DOHH2 (cell line): ENCODE results near the gene CALHM6.

ENCODE experiments used
- H3F3A ChIP-seq: fragments of 200-600 bp; sonication (generic), shearing (Covaris generic); 2 replicates; pipeline ENCODE4 v1.6.0; 2016; ENCODE audit warnings: antibody characterized with exemption, mild to moderate bottlenecking; ENCODE audit not compliant: control insufficient read depth, insufficient read depth
- H3K27ac ChIP-seq: fragments of 200-600 bp; sonication (generic); 2 replicates; pipeline ENCODE4 v1.5.1; 2014; ENCODE audit warnings: low read depth, mild to moderate bottlenecking, low read length, moderate library complexity
- H3K27me3 ChIP-seq: fragments of 200-600 bp; sonication (generic); 2 replicates; pipeline ENCODE4 v1.6.1; 2014; ENCODE audit warnings: mild to moderate bottlenecking, low read length, mixed read lengths; ENCODE audit not compliant: control insufficient read depth
- H3K36me3 ChIP-seq: fragments of 200-600 bp; sonication (generic); 2 replicates; pipeline ENCODE4 v1.6.1; 2014; ENCODE audit warnings: mild to moderate bottlenecking, low read length, moderate library complexity, mixed read lengths; ENCODE audit not compliant: control insufficient read depth
- H3K4me1 ChIP-seq: fragments of 200-600 bp; sonication (generic); 2 replicates; pipeline ENCODE4 v1.6.1; 2014; ENCODE audit warnings: mild to moderate bottlenecking, low read length, mixed read lengths; ENCODE audit not compliant: control insufficient read depth
- H3K4me2 ChIP-seq: fragments of 200-600 bp; sonication (generic); 2 replicates; pipeline ENCODE4 v1.6.0; 2014; ENCODE audit warnings: mild to moderate bottlenecking, low read length, moderate library complexity
- H3K4me3 ChIP-seq: fragments of 200-600 bp; sonication (generic); 2 replicates; pipeline ENCODE4 v1.5.1; 2014; ENCODE audit warnings: mild to moderate bottlenecking, low read length, mixed read lengths
- H3K79me2 ChIP-seq: fragments of 200-600 bp; sonication (generic); 2 replicates; pipeline ENCODE4 v1.6.1; 2014; ENCODE audit warnings: mild to moderate bottlenecking, low read length, mixed read lengths; ENCODE audit not compliant: control insufficient read depth
- H3K9me2 ChIP-seq: fragments of 200-600 bp; sonication (generic); replicated peaks from 2 replicates; pipeline ENCODE4 v1.6.1; 2014; ENCODE audit warnings: mild to moderate bottlenecking, low read length, mixed read lengths; ENCODE audit not compliant: control insufficient read depth
- H3K9me3 ChIP-seq: fragments of 200-600 bp; sonication (generic); 2 replicates; pipeline ENCODE4 v1.6.1; 2014; ENCODE audit warnings: antibody characterized with exemption, low read length, mixed read lengths; ENCODE audit not compliant: control insufficient read depth, insufficient read depth
- H4K20me1 ChIP-seq: fragments of 200-600 bp; sonication (generic); 2 replicates; pipeline ENCODE4 v1.6.0; 2014; ENCODE audit warnings: low read depth, mild to moderate bottlenecking, antibody characterized with exemption, low read length, moderate library complexity; ENCODE audit not compliant: control insufficient read depth, insufficient read depth
- CTCF ChIP-seq: fragments of 200-600 bp; sonication (generic); IDR thresholded peaks from one replicate; pipeline ENCODE4 v1.5.1; 2014; ENCODE audit warnings: antibody characterized with exemption, mild to moderate bottlenecking, low read depth, low read length; ENCODE audit not compliant: poor library complexity, severe bottlenecking
- EZH2phosphoT487 ChIP-seq: fragments of 200-600 bp; sonication (generic); IDR thresholded peaks from 2 replicates; pipeline ENCODE4 v1.6.1; 2017; ENCODE audit warnings: borderline replicate concordance, mild to moderate bottlenecking, antibody characterized with exemption, low read length, moderate library complexity, mixed read lengths

Gene CALHM6

DNA sequence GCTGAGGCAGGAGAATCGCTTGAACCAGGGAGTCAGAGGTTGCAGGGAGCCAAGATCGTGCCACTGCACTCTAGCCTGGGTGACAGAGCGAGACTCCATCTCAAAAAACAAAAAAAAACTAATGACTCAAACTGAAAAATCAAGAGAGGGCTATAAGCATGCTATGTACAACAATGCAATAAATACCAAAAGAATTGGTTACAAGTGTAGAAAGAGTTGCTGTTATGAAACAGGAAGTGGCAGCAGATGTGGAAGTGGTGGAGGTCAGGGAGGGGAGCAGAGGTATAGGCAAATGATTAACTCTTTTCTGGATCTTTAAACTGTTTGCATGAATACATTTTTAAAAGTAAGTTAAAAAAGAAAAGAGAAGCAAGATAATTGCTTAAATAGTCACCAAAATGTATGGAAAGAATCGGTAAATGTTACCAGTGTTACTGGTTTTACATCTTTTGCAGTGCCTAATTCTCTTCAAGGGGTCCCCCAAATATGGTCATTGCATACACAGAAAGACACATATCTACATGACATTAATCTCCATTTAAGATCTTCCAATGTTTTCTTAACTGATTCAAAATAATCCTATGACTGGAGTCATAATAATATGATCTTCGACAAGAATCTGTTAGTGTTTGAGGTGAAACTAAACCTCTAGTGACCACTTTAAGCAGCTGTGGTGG, 15.0 kb downstream of the CALHM6 start:
- H3K27ac ChIP-seq: peak overlapping the region; percentile 4; the same call in 1 of the 2 replicates
- H3K27me3 ChIP-seq: peaks cover 6% of the 10 kb centered on the region
- H3K36me3 ChIP-seq: no peaks in the 10 kb centered on the region
- no peaks in the 10 kb centered on the region for H4K20me1 ChIP-seq
- H3K9me2 ChIP-seq: no peaks in the 10 kb centered on the region
- peak overlapping the region; percentile 58 for H3K4me3 ChIP-seq
- H3K9me3 ChIP-seq: no peaks in the 10 kb centered on the region
- TF ChIP-seq EZH2phosphoT487 (no peak), CTCF (no peak)
- H3F3A ChIP-seq: 0 out of 2 replicates have a peak, but pooled peaks cover 5% of the 10 kb centered on the region
- H3K4me2 ChIP-seq: peak overlapping the region; percentile 59
- H3K79me2 ChIP-seq: no peaks in the 10 kb centered on the region
- peaks cover 24% of the 10 kb centered on the region for H3K4me1 ChIP-seq

DNA sequence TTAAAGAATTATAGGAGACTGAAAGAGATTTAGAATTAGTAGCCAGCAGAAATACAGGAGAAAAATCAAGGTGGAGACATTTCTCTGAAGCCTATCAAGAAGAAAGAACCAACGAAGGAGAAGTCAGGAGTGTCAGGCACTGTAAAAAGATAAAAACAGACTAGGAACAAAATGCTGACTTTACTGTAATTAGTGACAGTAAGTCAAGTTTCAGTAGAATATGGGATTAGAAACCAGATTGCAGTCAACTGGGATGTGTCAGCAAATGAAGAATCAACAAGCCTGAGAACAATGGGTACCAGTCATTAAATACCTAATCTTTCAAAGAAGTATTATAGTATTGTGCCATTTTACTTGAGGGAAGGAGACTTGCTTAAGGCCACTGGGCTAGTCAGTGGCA, 21.6 kb downstream of the CALHM6 start:
- Histone ChIP-seq H3K79me2 (no peaks in the 10 kb centered on the region), H3F3A (no peaks in the 10 kb centered on the region), H3K9me3 (no peaks in the 10 kb centered on the region), H3K27me3 (peaks cover 29% of the 10 kb centered on the region), H3K36me3 (no peaks in the 10 kb centered on the region), H3K4me1 (no peaks in the 10 kb centered on the region), H3K4me3 (no peak overlapping the region), H3K4me2 (no peak overlapping the region), H3K9me2 (no peaks in the 10 kb centered on the region), H3K27ac (no peak overlapping the region), H4K20me1 (no peaks in the 10 kb centered on the region)
- TF ChIP-seq EZH2phosphoT487 (no peak), CTCF (no peak)

DNA sequence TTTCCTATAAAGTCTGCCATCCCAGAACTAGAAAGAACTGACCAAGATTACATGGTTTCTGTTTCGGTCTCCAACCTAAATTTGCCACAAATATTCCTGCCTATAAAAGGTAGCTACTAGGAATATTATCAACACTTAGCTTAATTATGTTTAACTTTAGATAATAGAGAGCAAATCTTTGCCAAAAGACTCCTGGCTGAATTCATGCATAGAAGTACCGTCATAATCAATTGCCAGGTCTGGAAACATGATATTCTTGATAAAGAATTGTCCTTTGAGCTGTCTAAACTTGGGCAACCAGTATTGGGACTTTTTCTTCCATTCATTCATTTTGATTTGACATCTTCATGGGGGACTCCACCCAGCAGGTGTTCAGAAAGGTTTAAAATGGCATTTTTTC, 22.4 kb downstream of the CALHM6 start:
- no peak overlapping the region for H3K4me2 ChIP-seq
- H4K20me1 ChIP-seq: no peaks in the 10 kb centered on the region
- no peak overlapping the region for H3K27ac ChIP-seq
- peaks cover 29% of the 10 kb centered on the region for H3K27me3 ChIP-seq
- no peak overlapping the region for H3K4me3 ChIP-seq
- no peaks in the 10 kb centered on the region for H3K9me3 ChIP-seq
- no peaks in the 10 kb centered on the region for H3K79me2 ChIP-seq
- H3K9me2 ChIP-seq: no peaks in the 10 kb centered on the region
- TF ChIP-seq EZH2phosphoT487 (no peak), CTCF (no peak)
- H3K4me1 ChIP-seq: no peaks in the 10 kb centered on the region
- H3K36me3 ChIP-seq: no peaks in the 10 kb centered on the region
- no peaks in the 10 kb centered on the region for H3F3A ChIP-seq
